B cell (primary cell): ENCODE data around the gene UBN2. TPM values are rescaled to one million over a fixed set of nuclear protein-coding genes. Genes with fewer than 3 reads are reported as not detected.

Experiments used
- ATAC-seq: fragments of 200-7000 bp; cut with Tn5 transposase; one replicate; pipeline ENCODE4 v1.10.0; 2021; ENCODE audit warnings: low read depth, mild to moderate bottlenecking, moderate number of reproducible peaks, moderate library complexity
- CTCF ChIA-PET: fragments of 350-600 bp; sonication (Branson Sonifier 250); formaldehyde crosslinking; loops from one replicate; lab custom pipeline; 2021; ENCODE audit warnings: antibody characterized with exemption, inconsistent platforms; lab: Charles Lee
- POLR2A ChIA-PET: fragments of 350-600 bp; sonication (Branson Sonifier 250); formaldehyde crosslinking; loops from one replicate; lab custom pipeline; 2021; ENCODE audit warnings: antibody characterized with exemption; lab: Charles Lee
- DNase-seq: peaks from one replicate; pipeline ENCODE4 v3.0.0; 2013
- H2AFZ ChIP-seq: 2 replicates; pipeline ENCODE4 v1.6.1; 2012; ENCODE audit warnings: mild to moderate bottlenecking, low read depth, low read length; ENCODE audit not compliant: insufficient read depth, poor library complexity, severe bottlenecking
- H3K27ac ChIP-seq, 2 donors: 1 replicate in 1 of 2; 2 replicates in 1 of 2; pipeline ENCODE4 v1.5.1; 2012 to 2013; ENCODE audit warnings: low read length in 2 of 2, mild to moderate bottlenecking in 2 of 2, moderate library complexity in 1 of 2
- H3K27me3 ChIP-seq, 4 experiments: fragments of 200-600 bp in 1 of 4; sonication (generic) in 1 of 4; replicated peaks in 1 of 4; 1 replicate in 2 of 4; 2 replicates in 2 of 4; pipeline versions ENCODE4 v1.6.1 to v1.7.0; 2013 to 2016; ENCODE audit warnings: low read length in 3 of 4, mild to moderate bottlenecking in 2 of 4, mixed read lengths in 1 of 4, moderate library complexity in 1 of 4; ENCODE audit not compliant: insufficient read depth in 4 of 4, control insufficient read depth in 3 of 4; ENCODE audit errors: control extremely low read depth in 1 of 4
- H3K36me3 ChIP-seq, 2 experiments: replicated peaks in 1 of 2; 1 replicate in 1 of 2; 2 replicates in 1 of 2; pipeline versions ENCODE4 v1.6.1 to v1.7.1; 2013; ENCODE audit warnings: low read length in 1 of 2; ENCODE audit not compliant: insufficient read depth in 2 of 2, control insufficient read depth in 1 of 2; ENCODE audit errors: control extremely low read depth in 1 of 2, extremely low read depth in 1 of 2
- H3K4me1 ChIP-seq, 2 donors: fragments of 200-600 bp in 1 of 2; sonication (generic) in 1 of 2; 1 replicate in 1 of 2; 2 replicates in 1 of 2; pipeline versions ENCODE4 v1.5.1 to v1.6.1; 2013 to 2017; ENCODE audit warnings: low read length in 2 of 2; ENCODE audit not compliant: control insufficient read depth in 2 of 2, insufficient read depth in 2 of 2
- H3K4me2 ChIP-seq: replicated peaks from 2 replicates; pipeline ENCODE3; 2012; ENCODE audit warnings: mild to moderate bottlenecking, low read depth, low read length; ENCODE audit not compliant: poor library complexity, severe bottlenecking
- H3K4me3 ChIP-seq, 5 experiments: fragments of 200-600 bp in 1 of 5; sonication (generic) in 1 of 5; 1 replicate in 3 of 5; 2 replicates in 2 of 5; pipeline versions ENCODE4 v1.5.1 to v1.7.0; 2011 to 2016; ENCODE audit warnings: low read length in 4 of 5, mild to moderate bottlenecking in 4 of 5, low read depth in 2 of 5, control low read depth in 1 of 5, moderate library complexity in 1 of 5; ENCODE audit not compliant: insufficient read depth in 1 of 5; ENCODE audit errors: control extremely low read depth in 1 of 5, extremely low read depth in 1 of 5
- H3K79me2 ChIP-seq: fragments of 200-600 bp; sonication (generic); one replicate; pipeline ENCODE4 v1.6.0; 2016; ENCODE audit warnings: low read length; ENCODE audit not compliant: control insufficient read depth, insufficient read depth
- H3K9ac ChIP-seq: fragments of 200-600 bp; sonication (generic); 2 replicates; pipeline ENCODE4 v1.6.1; 2017; ENCODE audit warnings: mild to moderate bottlenecking, low read length, moderate library complexity
- H3K9me3 ChIP-seq, 3 donors: one replicate each; pipeline versions ENCODE4 v1.6.1 to v1.7.1; 2013; ENCODE audit warnings: low read length in 2 of 3; ENCODE audit not compliant: control insufficient read depth in 2 of 3, insufficient read depth in 1 of 3; ENCODE audit errors: control extremely low read depth in 1 of 3
- H4K20me1 ChIP-seq: 2 replicates; pipeline ENCODE4 v1.6.0; 2012; ENCODE audit warnings: mild to moderate bottlenecking, low read length; ENCODE audit not compliant: insufficient read depth, control insufficient read depth, poor library complexity, severe bottlenecking
- H3K27ac Mint-ChIP-seq: one replicate; pipeline ENCODE4 v1.8.0; 2021; ENCODE audit warnings: mixed read lengths
- H3K27me3 Mint-ChIP-seq: one replicate; pipeline ENCODE4 v1.8.0; 2021; ENCODE audit warnings: mixed read lengths
- H3K4me1 Mint-ChIP-seq: one replicate; pipeline ENCODE4 v1.8.0; 2021; ENCODE audit warnings: mixed read lengths
- H3K4me3 Mint-ChIP-seq: one replicate; pipeline ENCODE4 v1.8.0; 2021; ENCODE audit warnings: mixed read lengths
- H3K9me3 Mint-ChIP-seq: one replicate; pipeline ENCODE4 v1.8.0; 2022; ENCODE audit warnings: mixed read lengths; ENCODE audit not compliant: insufficient read depth
- CTCF ChIP-seq: fragments of 200-600 bp; IDR thresholded peaks from one replicate; pipeline ENCODE4 v1.8.0; 2022; ENCODE audit warnings: antibody characterized with exemption, mild to moderate bottlenecking
- EZH2 ChIP-seq: IDR thresholded peaks from 2 replicates; pipeline ENCODE4 v1.6.1; 2012; ENCODE audit warnings: borderline replicate concordance, low read depth, mild to moderate bottlenecking, moderate library complexity, low read length; ENCODE audit not compliant: insufficient read depth, poor library complexity, severe bottlenecking
- WGBS: methylation state at CpG from one replicate; pipeline ENCODE4 v1.1.5; 2013; ENCODE audit warnings: missing lambda C conversion rate; ENCODE audit not compliant: insufficient coverage; 5-methylcytosine and 5-hydroxymethylcytosine counted together
- intact Hi-C: fragments of 100-400 bp; cut with micrococcal nuclease; formaldehyde crosslinking; loops from one replicate; pipeline ENCODE4 v1.10.0; 2022
- polyA plus RNA-seq: library from polyadenylated mRNA; depleted of rRNA; stranded (reverse); fragments of >200 nt; gene quantifications from 2 replicates; pipeline ENCODE4 v1.2.3, GENCODE V29; 2012
- small RNA-seq: library from RNA; depleted of rRNA; stranded (forward); fragments of <200 nt; gene quantifications from one replicate; pipeline ENCODE3, GENCODE V24; 2012; ENCODE audit warnings: low replicate concordance, low read depth; ENCODE audit not compliant: insufficient read length
- total RNA-seq, 2 donors: library from RNA; stranded (reverse); fragments of 120-200 nt in 1 of 2; gene quantifications; 1 replicate in 1 of 2; 2 replicates in 1 of 2; pipeline versions ENCODE4 v1.2.3 to v1.2.4, GENCODE V29; 2013 to 2022

The UBN2 gene
- total and polyA plus RNA-seq, 2 donors (not counting 1 experiment from before 2014, with no cell fraction given) = 2.4 to 33.4 TPM

- no peak for TF ChIP-seq CTCF
- TF ChIP-seq EZH2 = no peak
- Histone ChIP-seq H3K27ac (no peak overlapping the region), H3K9me3 (no peaks in the 10 kb centered on the region), H3K79me2 (peaks cover 31% of the 10 kb centered on the region), H3K4me1 (peaks cover 3% of the 10 kb centered on the region in 2 donors), H3K27me3 (no peaks in the 10 kb centered on the region), H3K4me2 (no peak overlapping the region), H3K9ac (no peak overlapping the region), H4K20me1 (no peaks in the 10 kb centered on the region), H2AFZ (no peak overlapping the region), H3K4me3 (no peak overlapping the region), H3K36me3 (peaks cover 6 to 7% of the 10 kb centered on the region in 2 experiments)
- ChIA-PET CTCF (interaction anchor here (0.9 to 2.0 kb wide), 2 partner anchors 9 to 79 kb away, joined by 3 to 5 read pairs; no protein-coding TSS in a partner anchor), POLR2A (no interaction called here)
- DNase-seq (no peak), ATAC-seq (no peak)
- no peaks in the 10 kb centered on the region for H3K9me3 Mint-ChIP-seq
- no peak overlapping the region for H3K27ac Mint-ChIP-seq
- peaks cover 12% of the 10 kb centered on the region for H3K4me1 Mint-ChIP-seq
- intact Hi-C loops = no loop called here
- no peak overlapping the region for H3K4me3 Mint-ChIP-seq
- no peaks in the 10 kb centered on the region for H3K27me3 Mint-ChIP-seq
- no CpG with 5 or more reads among the region's 1 CpG for WGBS
Observed at GRCh38 chr7:139355320-139355719, 124.3 kb downstream of the UBN2 start.

Small RNA genes within 50 kb of the gene (small RNA-seq; reads per million reads assigned to genes)
- gene AC009220.1 (not detected), gene RNU6-206P (not detected)

Other genes starting within 250 kb of the UBN2 start
- gene KIAA1549, start 249.8 kb upstream of the UBN2 start, total RNA-seq = 0.36 and 0.52 TPM in 2 replicates
- gene KIAA1549, start 249.8 kb upstream of the UBN2 start, polyA plus RNA-seq = under 0.01 and 0.03 TPM in 2 replicates
- 1.8 and 2.3 TPM in 2 replicates for gene ZC3HAV1L, start 195.2 kb upstream of the UBN2 start, total RNA-seq
- gene ZC3HAV1L, start 195.2 kb upstream of the UBN2 start, polyA plus RNA-seq = 0.82 and 1.5 TPM in 2 replicates
- gene ZC3HAV1, start 121.5 kb upstream of the UBN2 start, total RNA-seq = 101 TPM in 2 replicates
- 45.9 and 65.2 TPM in 2 replicates for gene ZC3HAV1, start 121.5 kb upstream of the UBN2 start, polyA plus RNA-seq
- gene FMC1, start 110.1 kb downstream of the UBN2 start, total RNA-seq = 5.3 and 12.1 TPM in 2 replicates
- 11.2 and 18.3 TPM in 2 replicates for gene FMC1, start 110.1 kb downstream of the UBN2 start, polyA plus RNA-seq
- 141 and 142 TPM in 2 replicates for gene LUC7L2, start 128.7 kb downstream of the UBN2 start, total RNA-seq
- gene LUC7L2, start 128.7 kb downstream of the UBN2 start, polyA plus RNA-seq = 26.5 and 63.5 TPM in 2 replicates